ENCODE data around the gene COL12A1. TPM values are rescaled to one million over a fixed set of nuclear protein-coding genes. Genes with fewer than 3 reads are reported as not detected.

The COL12A1 gene
- total RNA-seq, 2 donors from 2014 or later: 0.13 to 0.64 TPM

DNA sequence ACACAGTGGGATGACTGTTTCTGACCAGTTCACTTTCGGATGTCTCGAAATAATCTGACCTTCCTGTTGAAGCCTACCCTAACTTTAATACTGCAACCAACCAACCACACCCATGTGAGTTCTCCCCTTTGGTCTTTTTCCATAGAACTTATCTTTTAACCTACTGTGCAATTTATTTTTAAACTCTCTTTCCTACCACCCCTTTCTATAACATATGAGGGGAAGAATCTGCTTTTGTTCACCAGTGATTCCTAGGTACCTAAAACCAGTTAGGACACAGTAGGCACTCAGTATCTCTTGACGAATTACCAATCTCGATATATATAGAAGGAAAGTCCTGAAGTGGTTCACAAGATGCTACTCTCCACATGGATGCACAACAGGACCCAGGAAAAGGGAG is 30.8 kb upstream of the COL12A1 start:
- no peaks in the 10 kb centered on the region for H3K27me3 Mint-ChIP-seq (ENCODE audit: insufficient read depth)
- Histone ChIP-seq H3K4me3 (ENCODE audit: low read length) (no peak overlapping the region), H3K27me3 (ENCODE audit: control insufficient read depth, insufficient read depth, low read length, poor library complexity, severe bottlenecking) (no peaks in the 10 kb centered on the region), H3K27ac (ENCODE audit: low read depth, low read length) (no peak overlapping the region), H3K9ac (ENCODE audit: extremely low read depth, low read length, poor library complexity, severe bottlenecking) (no peak overlapping the region), H3K4me1 (ENCODE audit: control insufficient read depth, insufficient read depth, low read length) (no peaks in the 10 kb centered on the region), H3K36me3 (ENCODE audit: control insufficient read depth, insufficient read depth, low read length) (peaks cover 35% of the 10 kb centered on the region), H3K9me3 (ENCODE audit: control insufficient read depth, low read length) (no peaks in the 10 kb centered on the region)
- no peaks in the 10 kb centered on the region for H3K9me3 Mint-ChIP-seq
- peaks cover 31% of the 10 kb centered on the region for H3K36me3 Mint-ChIP-seq (ENCODE audit: low read depth)
- DNase-seq: no peak
- H3K4me3 Mint-ChIP-seq: no peak overlapping the region
- no peak overlapping the region for H3K27ac Mint-ChIP-seq
- 96% methylated on average over 3 to 4 of the region's 4 CpGs for WGBS, 2 experiments (ENCODE audit: insufficient coverage in 1 of 2, insufficient read length in 1 of 2)
- H3K4me1 Mint-ChIP-seq: peaks cover 3% of the 10 kb centered on the region
- TF ChIP-seq, protein P1, sequence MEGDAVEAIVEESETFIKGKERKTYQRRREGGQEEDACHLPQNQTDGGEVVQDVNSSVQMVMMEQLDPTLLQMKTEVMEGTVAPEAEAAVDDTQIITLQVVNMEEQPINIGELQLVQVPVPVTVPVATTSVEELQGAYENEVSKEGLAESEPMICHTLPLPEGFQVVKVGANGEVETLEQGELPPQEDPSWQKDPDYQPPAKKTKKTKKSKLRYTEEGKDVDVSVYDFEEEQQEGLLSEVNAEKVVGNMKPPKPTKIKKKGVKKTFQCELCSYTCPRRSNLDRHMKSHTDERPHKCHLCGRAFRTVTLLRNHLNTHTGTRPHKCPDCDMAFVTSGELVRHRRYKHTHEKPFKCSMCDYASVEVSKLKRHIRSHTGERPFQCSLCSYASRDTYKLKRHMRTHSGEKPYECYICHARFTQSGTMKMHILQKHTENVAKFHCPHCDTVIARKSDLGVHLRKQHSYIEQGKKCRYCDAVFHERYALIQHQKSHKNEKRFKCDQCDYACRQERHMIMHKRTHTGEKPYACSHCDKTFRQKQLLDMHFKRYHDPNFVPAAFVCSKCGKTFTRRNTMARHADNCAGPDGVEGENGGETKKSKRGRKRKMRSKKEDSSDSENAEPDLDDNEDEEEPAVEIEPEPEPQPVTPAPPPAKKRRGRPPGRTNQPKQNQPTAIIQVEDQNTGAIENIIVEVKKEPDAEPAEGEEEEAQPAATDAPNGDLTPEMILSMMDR (conservative IDR thresholded peaks at IDR 0.05): no peak

DNA sequence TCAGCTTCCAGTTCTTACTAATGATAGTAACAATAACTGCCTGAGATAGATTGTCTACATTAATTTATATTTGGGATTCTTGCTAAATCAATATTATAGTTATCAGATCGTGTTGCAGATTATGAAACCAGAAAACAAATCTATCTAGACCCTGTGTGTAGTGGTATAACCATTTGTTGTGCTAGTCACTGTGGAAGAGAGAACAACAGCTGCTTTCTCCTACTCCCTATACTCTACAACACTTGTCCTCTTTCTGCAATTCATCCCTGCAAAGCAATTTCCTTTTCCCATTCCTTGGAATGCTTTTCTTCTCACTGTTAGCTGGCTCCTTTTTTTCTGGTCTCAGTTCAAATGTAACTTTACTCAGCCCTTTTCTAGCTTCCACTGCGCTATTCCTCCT is 29.4 kb upstream of the COL12A1 start:
- no peaks in the 10 kb centered on the region for H3K9me3 Mint-ChIP-seq
- Histone ChIP-seq H3K9me3 (ENCODE audit: control insufficient read depth, low read length) (no peaks in the 10 kb centered on the region), H3K27me3 (ENCODE audit: control insufficient read depth, insufficient read depth, low read length, poor library complexity, severe bottlenecking) (no peaks in the 10 kb centered on the region), H3K9ac (ENCODE audit: extremely low read depth, low read length, poor library complexity, severe bottlenecking) (no peak overlapping the region), H3K27ac (ENCODE audit: low read depth, low read length) (no peak overlapping the region), H3K4me1 (ENCODE audit: control insufficient read depth, insufficient read depth, low read length) (no peaks in the 10 kb centered on the region), H3K4me3 (ENCODE audit: low read length) (no peak overlapping the region), H3K36me3 (ENCODE audit: control insufficient read depth, insufficient read depth, low read length) (peaks cover 21% of the 10 kb centered on the region)
- H3K4me1 Mint-ChIP-seq: no peaks in the 10 kb centered on the region
- TF ChIP-seq, protein P1 (conservative IDR thresholded peaks at IDR 0.05): no peak
- no peak for DNase-seq
- H3K4me3 Mint-ChIP-seq: no peak overlapping the region
- H3K36me3 Mint-ChIP-seq (ENCODE audit: low read depth): peaks cover 22% of the 10 kb centered on the region
- H3K27me3 Mint-ChIP-seq (ENCODE audit: insufficient read depth): no peaks in the 10 kb centered on the region
- WGBS, 2 experiments (ENCODE audit: insufficient coverage in 1 of 2, insufficient read length in 1 of 2): 83 to 94% methylated on average over 1 of the region's 2 CpGs
- H3K27ac Mint-ChIP-seq: no peak overlapping the region

DNA sequence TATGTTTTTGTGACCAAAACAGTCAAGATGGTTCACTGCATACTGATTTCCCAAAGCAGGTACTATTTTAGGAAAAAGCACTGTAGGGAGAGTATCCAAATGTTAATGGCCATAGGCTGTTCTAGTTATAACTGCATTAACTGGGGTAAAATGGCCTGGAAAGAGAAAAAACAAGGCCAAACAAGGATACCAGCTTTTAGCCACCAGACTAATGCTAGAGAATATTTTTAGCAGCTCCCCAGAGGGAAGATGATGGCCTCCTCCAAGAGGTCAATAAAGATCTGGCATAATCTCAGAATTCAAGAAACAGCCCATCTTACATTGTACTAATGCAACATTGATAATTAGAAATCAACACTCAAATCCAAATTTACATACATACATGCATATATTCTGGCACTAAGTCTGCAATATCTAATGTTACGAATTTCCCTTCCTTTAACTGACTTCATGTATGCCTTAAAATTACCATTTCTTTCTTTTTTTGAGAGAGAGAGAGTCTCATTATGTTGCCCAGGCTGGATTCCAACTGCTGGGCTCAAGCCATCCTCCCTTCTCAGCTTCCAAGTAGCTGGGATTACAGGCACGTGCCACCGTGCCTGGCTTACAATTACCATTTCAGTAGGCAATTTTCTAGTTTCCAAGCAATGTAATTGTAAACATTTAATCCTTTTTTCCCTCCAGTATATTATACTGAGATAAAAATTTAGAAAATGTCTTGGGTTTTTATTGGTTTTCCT is 28.4 kb upstream of the COL12A1 start:
- 83 to 100% methylated on average over 1 to 3 of the region's 3 CpGs for WGBS, 2 experiments (ENCODE audit: insufficient coverage in 1 of 2, insufficient read length in 1 of 2)

More for the DNA sequence above, 28.4 kb upstream of the COL12A1 start:
- H3K27ac ChIP-seq (ENCODE audit: low read depth, low read length): no peak overlapping the region
- H3K9ac ChIP-seq (ENCODE audit: extremely low read depth, low read length, poor library complexity, severe bottlenecking): no peak overlapping the region
- Mint-ChIP-seq H3K9me3 (no peaks in the 10 kb centered on the region), H3K36me3 (ENCODE audit: low read depth) (peaks cover 12% of the 10 kb centered on the region), H3K4me3 (no peak overlapping the region), H3K4me1 (no peaks in the 10 kb centered on the region), H3K27ac (no peak overlapping the region), H3K27me3 (ENCODE audit: insufficient read depth) (no peaks in the 10 kb centered on the region)
- no peaks in the 10 kb centered on the region for H3K9me3 ChIP-seq (ENCODE audit: control insufficient read depth, low read length)
- TF ChIP-seq, protein P1 (conservative IDR thresholded peaks at IDR 0.05): no peak
- DNase-seq: no peak
- H3K36me3 ChIP-seq (ENCODE audit: control insufficient read depth, insufficient read depth, low read length): peaks cover 12% of the 10 kb centered on the region
- no peaks in the 10 kb centered on the region for H3K4me1 ChIP-seq (ENCODE audit: control insufficient read depth, insufficient read depth, low read length)
- no peak overlapping the region for H3K4me3 ChIP-seq (ENCODE audit: low read length)
- no peaks in the 10 kb centered on the region for H3K27me3 ChIP-seq (ENCODE audit: control insufficient read depth, insufficient read depth, low read length, poor library complexity, severe bottlenecking)
